ENCODE measurements around the gene PDCD11.
"Not testable (repeated sequence)": the region's sequence is repeated elsewhere in the genome, so short reads cannot be mapped to it uniquely, and the experiment has no call there.

PDCD11 gene

GRCh38 chr10:103396067-103396788, at the start of gene PDCD11, which contains the start of gene ATP5MK:
PDCD11 (plus strand) TSS chr10:103396626; CDS start chr10:103398427, 1,801 bp downstream.
ATP5MK (minus strand) TSS chr10:103396475; CDS start chr10:103392457, 4,018 bp downstream.
- peak; percentile 99 for DNase-seq

- no peak for DNase-seq
Observed at GRCh38 chr10:103350175-103350516, 46.3 kb upstream of the PDCD11 start.

GRCh38 chr10:103350517-103351260, 45.7 kb upstream of the PDCD11 start, which contains the start of gene PCGF6:
PCGF6 (minus strand) TSS chr10:103351140; CDS start chr10:103351066, 74 bp downstream.
- peak; percentile 82 for DNase-seq

- no peak for DNase-seq
Observed at GRCh38 chr10:103353281-103353680, 43.1 kb upstream of the PDCD11 start.

GRCh38 chr10:103354567-103354966, 41.9 kb upstream of the PDCD11 start:
- not testable (repeated sequence) for DNase-seq

- no peak for DNase-seq
Observed at GRCh38 chr10:103355906-103356599, 40.4 kb upstream of the PDCD11 start.

GRCh38 chr10:103359493-103359892, 36.9 kb upstream of the PDCD11 start:
- not testable (repeated sequence) for DNase-seq

- DNase-seq, result not testable (repeated sequence)
Observed at GRCh38 chr10:103360791-103361190, 35.6 kb upstream of the PDCD11 start.

- no peak for DNase-seq
Observed at GRCh38 chr10:103367379-103367781, 29.0 kb upstream of the PDCD11 start.

- peak; percentile 97 for DNase-seq
Observed at GRCh38 chr10:103367782-103368518, 28.5 kb upstream of the PDCD11 start, which contains the start of gene TAF5. TAF5 (plus strand) TSS chr10:103367976; CDS start chr10:103367990, 14 bp downstream.

GRCh38 chr10:103373544-103373943, 22.9 kb upstream of the PDCD11 start:
- DNase-seq, result no peak

GRCh38 chr10:103374263-103374662, 22.2 kb upstream of the PDCD11 start:
- no peak for DNase-seq

GRCh38 chr10:103382769-103383168, 13.7 kb upstream of the PDCD11 start:
- no peak for DNase-seq

- DNase-seq, result no peak
Observed at GRCh38 chr10:103394180-103394579, 2.2 kb upstream of the PDCD11 start.

GRCh38 chr10:103395754-103396066, 716 bp upstream of the PDCD11 start:
- no peak for DNase-seq

- DNase-seq, result no peak
Observed at GRCh38 chr10:103396789-103397087, 312 bp downstream of the PDCD11 start.

GRCh38 chr10:103397191-103397825, 882 bp downstream of the PDCD11 start:
- DNase-seq, result no peak

GRCh38 chr10:103413564-103413963, 17.1 kb downstream of the PDCD11 start:
- no peak for DNase-seq

- DNase-seq, result no peak
Observed at GRCh38 chr10:103415581-103415980, 19.2 kb downstream of the PDCD11 start.

GRCh38 chr10:103416436-103417147, 20.2 kb downstream of the PDCD11 start:
- peak; percentile 49 for DNase-seq

- DNase-seq, result not testable (repeated sequence)
Observed at GRCh38 chr10:103417148-103417469, 20.7 kb downstream of the PDCD11 start.

GRCh38 chr10:103417601-103418000, 21.2 kb downstream of the PDCD11 start:
- DNase-seq, result no peak
